Panc1 (cell line): Measurements from ENCODE around the gene SPOCK1. TPM values are rescaled to one million over a fixed set of nuclear protein-coding genes. Genes with fewer than 3 reads are reported as not detected.

ENCODE experiments used
- ATAC-seq: fragments of 200-7000 bp; cut with Tn5 transposase; 2 replicates; pipeline ENCODE4 v1.9.1; 2020; ENCODE audit warnings: mild to moderate bottlenecking, moderate library complexity
- BruUV-seq: library from RNA; stranded (reverse); fragments of 400-500 nt; replicated peaks from 2 replicates; lab custom pipeline; 2021; lab: Mats Ljungman, UMichigan
- CTCF ChIA-PET: fragments of 300-600 bp; sonication (Branson Sonifier 250); formaldehyde crosslinking; loops from one replicate; lab custom pipeline; 2022; ENCODE audit warnings: antibody characterized with exemption; lab: Charles Lee
- POLR2A ChIA-PET: fragments of 300-600 bp; sonication (Branson Sonifier 250); formaldehyde crosslinking; loops from one replicate; lab custom pipeline; 2022; ENCODE audit warnings: antibody characterized with exemption; lab: Charles Lee
- DNase-seq: peaks from one replicate; pipeline ENCODE4 v3.0.0-alpha.2; 2010; ENCODE audit warnings: low read depth, low spot score
- H3K27ac ChIP-seq: 2 replicates; pipeline ENCODE4 v1.5.1; 2011; ENCODE audit warnings: mild to moderate bottlenecking, low read length, inconsistent platforms
- H3K27me3 ChIP-seq: fragments of 200-500 bp; sonication (Bioruptor generic); 2 replicates; pipeline ENCODE4 v1.6.0; 2014; ENCODE audit warnings: low read length, inconsistent platforms; ENCODE audit not compliant: control insufficient read depth, insufficient read depth
- H3K36me3 ChIP-seq: fragments of 200-500 bp; sonication (Bioruptor generic); 2 replicates; pipeline ENCODE4 v1.5.1; 2014; ENCODE audit warnings: inconsistent platforms, mild to moderate bottlenecking, low read length, moderate library complexity; ENCODE audit not compliant: control insufficient read depth, insufficient read depth
- H3K4me1 ChIP-seq: 2 replicates; pipeline ENCODE4 v1.5.1; 2011; ENCODE audit warnings: inconsistent platforms, mild to moderate bottlenecking, low read length, moderate library complexity; ENCODE audit not compliant: control insufficient read depth, insufficient read depth
- H3K4me3 ChIP-seq, 2 experiments: 2 replicates each; pipeline ENCODE4 v1.5.1; 2011 to 2012; ENCODE audit warnings: low read depth in 2 of 2, low read length in 2 of 2, mild to moderate bottlenecking in 2 of 2, inconsistent platforms in 1 of 2, moderate library complexity in 1 of 2
- H3K9me3 ChIP-seq: fragments of 200-500 bp; sonication (Bioruptor generic); 2 replicates; pipeline ENCODE4 v1.5.1; 2014; ENCODE audit warnings: low read depth, mild to moderate bottlenecking, inconsistent platforms, low read length, moderate library complexity; ENCODE audit not compliant: control insufficient read depth, insufficient read depth
- POLR2AphosphoS5 ChIP-seq: IDR thresholded peaks from 2 replicates; pipeline ENCODE4 v1.6.1; 2012; ENCODE audit warnings: mild to moderate bottlenecking, low read depth, low read length, moderate library complexity
- SIN3A ChIP-seq: IDR thresholded peaks from 2 replicates; pipeline ENCODE4 v1.6.1; 2012; ENCODE audit warnings: low read depth, mild to moderate bottlenecking, low read length, moderate library complexity, borderline replicate concordance; ENCODE audit not compliant: insufficient read depth
- TCF7L2 ChIP-seq: IDR thresholded peaks from 2 replicates; pipeline ENCODE4 v1.6.1; 2011; ENCODE audit warnings: mild to moderate bottlenecking, low read depth, low read length, inconsistent platforms
- in situ Hi-C: cut with HindIII; loops from 2 replicates; pipeline ENCODE4 v1.10.0; 2016; ENCODE audit warnings: low sequenced_read_pairs, low pct_unique_long_range_greater_than_20kb
- intact Hi-C: fragments of 100-400 bp; cut with micrococcal nuclease; formaldehyde crosslinking; loops from one replicate; pipeline ENCODE4 v1.10.0; 2022; ENCODE audit not compliant: unreplicated experiment
- total RNA-seq: library from RNA; stranded (reverse); gene quantifications from one replicate; pipeline ENCODE4 v1.2.1, GENCODE V29; 2021; ENCODE audit not compliant: unreplicated experiment
- TF ChIP-seq, protein P1 (sequence below): fragments of 450-650 bp; IDR thresholded peaks from 2 replicates; pipeline ENCODE4 v1.5.1; 2017; ENCODE audit warnings: mild to moderate bottlenecking
- TF ChIP-seq, protein P2 (sequence below), 2 experiments: IDR thresholded peaks; 2 replicates each; pipeline ENCODE4 v1.6.1; 2011 to 2012; ENCODE audit warnings: low read depth in 2 of 2, control low read depth in 1 of 2, low read length in 1 of 2, mild to moderate bottlenecking in 1 of 2, moderate library complexity in 1 of 2; ENCODE audit not compliant: insufficient read depth in 1 of 2

Gene SPOCK1
- total RNA-seq, 1 experiment from 2014 or later = 15.6 TPM

DNA sequence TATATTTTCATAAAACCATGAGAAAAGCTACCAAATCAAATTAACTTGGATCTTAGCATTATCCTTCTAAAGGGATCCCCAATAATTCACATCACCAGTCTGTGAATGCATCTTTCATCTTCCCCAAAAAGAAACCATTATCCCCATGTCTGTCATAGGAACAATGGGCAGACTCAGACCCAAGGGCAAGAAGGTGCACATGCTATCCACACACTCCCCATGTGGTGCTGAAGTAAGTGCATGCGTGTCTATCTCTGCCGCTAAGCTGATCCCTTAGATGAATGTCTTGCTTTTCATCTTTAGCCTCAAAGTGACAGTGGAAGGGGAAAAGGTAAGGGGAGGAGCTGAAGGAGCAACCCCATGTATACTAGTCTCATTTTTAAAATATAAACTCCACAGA, 10.2 kb downstream of the SPOCK1 start:
- ChIA-PET POLR2A (no interaction called here), CTCF (no interaction called here)
- in situ Hi-C loops = no loop called here
- no peaks in the 10 kb centered on the region for H3K9me3 ChIP-seq
- no peaks in the 10 kb centered on the region for H3K4me1 ChIP-seq
- no peak for DNase-seq
- H3K27ac ChIP-seq = no peak overlapping the region
- intact Hi-C loops = no loop called here
- H3K27me3 ChIP-seq = peaks cover 2% of the 10 kb centered on the region; the same call in 1 of the 2 replicates
- ATAC-seq = no peak
- BruUV-seq = no TSS peak
- no peak overlapping the region for H3K4me3 ChIP-seq
- no peaks in the 10 kb centered on the region for H3K36me3 ChIP-seq
- TF ChIP-seq TCF7L2 = no peak
- TF ChIP-seq, protein P1, sequence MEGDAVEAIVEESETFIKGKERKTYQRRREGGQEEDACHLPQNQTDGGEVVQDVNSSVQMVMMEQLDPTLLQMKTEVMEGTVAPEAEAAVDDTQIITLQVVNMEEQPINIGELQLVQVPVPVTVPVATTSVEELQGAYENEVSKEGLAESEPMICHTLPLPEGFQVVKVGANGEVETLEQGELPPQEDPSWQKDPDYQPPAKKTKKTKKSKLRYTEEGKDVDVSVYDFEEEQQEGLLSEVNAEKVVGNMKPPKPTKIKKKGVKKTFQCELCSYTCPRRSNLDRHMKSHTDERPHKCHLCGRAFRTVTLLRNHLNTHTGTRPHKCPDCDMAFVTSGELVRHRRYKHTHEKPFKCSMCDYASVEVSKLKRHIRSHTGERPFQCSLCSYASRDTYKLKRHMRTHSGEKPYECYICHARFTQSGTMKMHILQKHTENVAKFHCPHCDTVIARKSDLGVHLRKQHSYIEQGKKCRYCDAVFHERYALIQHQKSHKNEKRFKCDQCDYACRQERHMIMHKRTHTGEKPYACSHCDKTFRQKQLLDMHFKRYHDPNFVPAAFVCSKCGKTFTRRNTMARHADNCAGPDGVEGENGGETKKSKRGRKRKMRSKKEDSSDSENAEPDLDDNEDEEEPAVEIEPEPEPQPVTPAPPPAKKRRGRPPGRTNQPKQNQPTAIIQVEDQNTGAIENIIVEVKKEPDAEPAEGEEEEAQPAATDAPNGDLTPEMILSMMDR = no peak
- no peak for TF ChIP-seq SIN3A
- TF ChIP-seq, protein P2, sequence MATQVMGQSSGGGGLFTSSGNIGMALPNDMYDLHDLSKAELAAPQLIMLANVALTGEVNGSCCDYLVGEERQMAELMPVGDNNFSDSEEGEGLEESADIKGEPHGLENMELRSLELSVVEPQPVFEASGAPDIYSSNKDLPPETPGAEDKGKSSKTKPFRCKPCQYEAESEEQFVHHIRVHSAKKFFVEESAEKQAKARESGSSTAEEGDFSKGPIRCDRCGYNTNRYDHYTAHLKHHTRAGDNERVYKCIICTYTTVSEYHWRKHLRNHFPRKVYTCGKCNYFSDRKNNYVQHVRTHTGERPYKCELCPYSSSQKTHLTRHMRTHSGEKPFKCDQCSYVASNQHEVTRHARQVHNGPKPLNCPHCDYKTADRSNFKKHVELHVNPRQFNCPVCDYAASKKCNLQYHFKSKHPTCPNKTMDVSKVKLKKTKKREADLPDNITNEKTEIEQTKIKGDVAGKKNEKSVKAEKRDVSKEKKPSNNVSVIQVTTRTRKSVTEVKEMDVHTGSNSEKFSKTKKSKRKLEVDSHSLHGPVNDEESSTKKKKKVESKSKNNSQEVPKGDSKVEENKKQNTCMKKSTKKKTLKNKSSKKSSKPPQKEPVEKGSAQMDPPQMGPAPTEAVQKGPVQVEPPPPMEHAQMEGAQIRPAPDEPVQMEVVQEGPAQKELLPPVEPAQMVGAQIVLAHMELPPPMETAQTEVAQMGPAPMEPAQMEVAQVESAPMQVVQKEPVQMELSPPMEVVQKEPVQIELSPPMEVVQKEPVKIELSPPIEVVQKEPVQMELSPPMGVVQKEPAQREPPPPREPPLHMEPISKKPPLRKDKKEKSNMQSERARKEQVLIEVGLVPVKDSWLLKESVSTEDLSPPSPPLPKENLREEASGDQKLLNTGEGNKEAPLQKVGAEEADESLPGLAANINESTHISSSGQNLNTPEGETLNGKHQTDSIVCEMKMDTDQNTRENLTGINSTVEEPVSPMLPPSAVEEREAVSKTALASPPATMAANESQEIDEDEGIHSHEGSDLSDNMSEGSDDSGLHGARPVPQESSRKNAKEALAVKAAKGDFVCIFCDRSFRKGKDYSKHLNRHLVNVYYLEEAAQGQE (IDR thresholded peaks at IDR 0.05; ENCODE audit: insufficient read depth in 1 of 2, low read depth in 2 of 2, low read length in 1 of 2) = no peak
- no peak for TF ChIP-seq POLR2AphosphoS5

DNA sequence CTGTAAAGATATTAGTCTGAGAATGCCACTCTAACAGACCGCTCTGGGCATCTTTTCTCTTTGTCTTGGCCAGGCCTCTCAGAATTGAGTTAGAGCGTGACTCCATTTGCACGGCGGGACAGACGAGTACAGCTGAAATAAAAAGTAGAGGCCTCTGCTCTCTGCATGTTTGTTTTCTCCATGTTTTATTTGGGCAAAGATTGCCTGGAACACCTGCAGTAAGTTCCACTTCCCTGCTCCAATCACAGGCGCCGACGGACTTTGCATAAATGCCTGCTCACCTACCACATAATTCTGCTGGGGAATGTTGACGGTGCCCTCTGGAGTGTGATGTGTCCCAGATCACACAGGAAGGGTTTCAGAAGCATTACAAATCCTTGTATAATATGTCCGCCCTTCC, 10.6 kb downstream of the SPOCK1 start:
- no TSS peak for BruUV-seq
- ATAC-seq = no peak

More for the DNA sequence above, 10.6 kb downstream of the SPOCK1 start:
- peaks cover 2% of the 10 kb centered on the region; the same call in 1 of the 2 replicates for H3K27me3 ChIP-seq
- intact Hi-C loops (no loop called here), in situ Hi-C loops (no loop called here)
- H3K27ac ChIP-seq = no peak overlapping the region
- ChIA-PET CTCF (no interaction called here), POLR2A (no interaction called here)
- no peaks in the 10 kb centered on the region for H3K9me3 ChIP-seq
- no peak overlapping the region for H3K4me3 ChIP-seq
- no peak for DNase-seq
- no peaks in the 10 kb centered on the region for H3K4me1 ChIP-seq
- TF ChIP-seq TCF7L2 (no peak), POLR2AphosphoS5 (no peak), SIN3A (no peak)
- TF ChIP-seq, protein P2 (IDR thresholded peaks at IDR 0.05; ENCODE audit: insufficient read depth in 1 of 2, low read depth in 2 of 2, low read length in 1 of 2) = no peak
- TF ChIP-seq, protein P1 = no peak
- H3K36me3 ChIP-seq = no peaks in the 10 kb centered on the region
